Measurements from ENCODE around the gene PIK3CB.
"Not testable (repeated sequence)": the region's sequence is repeated elsewhere in the genome, so short reads cannot be mapped to it uniquely, and the experiment has no call there.

The PIK3CB gene

DNA sequence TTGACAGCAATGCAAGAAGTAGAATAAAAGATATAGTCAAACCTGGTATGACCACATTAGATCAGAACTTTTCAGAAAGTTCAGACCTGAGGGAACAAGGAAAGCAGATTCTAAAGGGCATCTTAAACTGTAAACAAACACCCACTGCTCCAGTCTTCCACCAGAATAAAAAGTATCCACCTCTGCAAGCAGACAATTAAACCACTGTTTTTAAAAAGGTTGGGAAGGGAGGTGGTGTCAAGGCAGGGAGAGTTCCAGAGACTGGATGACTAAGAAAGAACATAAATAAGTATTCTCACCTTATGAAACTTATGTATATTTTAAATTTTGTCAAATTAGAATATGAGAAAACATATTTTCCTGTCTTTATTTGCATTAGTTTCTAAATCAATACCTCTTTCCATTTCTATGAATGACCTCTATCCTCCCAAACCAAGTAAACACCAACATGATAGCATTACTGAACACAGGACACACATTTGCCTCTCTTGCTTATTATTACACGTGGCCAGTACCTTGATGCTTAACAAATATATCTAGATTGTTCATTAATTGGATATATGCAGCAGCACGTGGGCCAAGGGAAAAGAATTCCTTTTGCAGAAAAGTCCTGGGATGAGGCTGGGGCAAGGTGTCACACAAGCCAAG, 31.6 kb downstream of the PIK3CB start:
- DNase-seq (ENCODE audit: low read depth) = no peak

DNA sequence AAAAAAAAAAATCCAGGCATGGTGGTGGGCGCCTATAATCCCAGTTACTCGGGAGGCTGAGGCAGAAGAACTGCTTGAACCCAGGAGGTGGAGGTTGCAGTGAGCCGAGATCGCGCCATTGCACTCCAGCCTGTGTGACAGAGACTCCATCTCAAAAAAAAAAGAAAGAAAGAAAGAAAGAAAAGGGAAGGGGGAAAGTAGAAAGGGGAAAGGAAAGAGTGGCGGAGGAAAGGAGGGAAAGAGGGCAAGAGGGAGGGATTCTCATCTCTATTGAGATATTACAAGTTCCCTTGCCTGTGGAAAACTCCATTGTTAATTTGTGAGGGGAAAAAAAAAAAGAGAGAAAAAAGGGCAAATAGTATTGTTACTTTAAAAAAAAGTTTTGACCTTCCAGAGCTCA, 32.5 kb downstream of the PIK3CB start:
- not testable (repeated sequence) for DNase-seq (ENCODE audit: low read depth)

DNA sequence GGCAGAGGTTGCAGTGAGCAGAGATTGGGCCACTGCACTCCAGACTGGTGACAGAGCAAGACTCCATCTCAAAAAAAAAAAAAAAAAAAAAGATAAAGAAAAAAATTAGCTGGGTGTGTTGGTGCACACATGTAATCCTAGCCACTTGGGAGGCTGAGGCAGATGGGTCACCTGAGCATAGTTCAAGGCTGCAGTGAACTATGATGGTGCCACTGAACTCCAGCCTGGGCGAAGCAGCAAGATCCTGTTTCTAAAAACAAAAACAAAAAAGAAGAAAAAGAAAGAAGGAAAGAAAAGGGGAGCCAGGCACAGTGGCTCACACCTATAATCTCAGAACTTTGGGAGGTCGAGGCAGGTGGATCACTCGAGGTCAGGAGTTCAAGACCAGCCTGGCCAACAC, 32.9 kb downstream of the PIK3CB start:
- no peak for DNase-seq (ENCODE audit: low read depth)

DNA sequence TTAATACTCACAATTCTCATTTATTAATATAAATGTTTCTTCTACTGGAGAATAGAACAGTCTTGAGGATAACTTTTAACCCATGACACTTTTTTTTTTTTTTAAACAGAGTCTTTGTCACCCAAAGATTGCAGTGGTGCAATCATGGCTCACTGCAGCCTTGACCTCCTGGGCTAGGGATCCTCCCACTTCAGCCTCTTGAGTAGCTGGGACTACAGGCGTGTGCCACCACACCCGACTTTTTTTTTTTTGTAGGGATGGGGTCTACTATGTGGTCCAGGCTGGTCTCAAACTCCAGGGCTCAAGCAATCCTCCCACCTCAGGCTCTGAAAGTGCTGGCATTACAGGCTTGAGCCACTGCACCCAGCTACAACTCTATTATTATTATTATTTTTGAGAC, 34.5 kb downstream of the PIK3CB start:
- DNase-seq (ENCODE audit: low read depth) = no peak

DNA sequence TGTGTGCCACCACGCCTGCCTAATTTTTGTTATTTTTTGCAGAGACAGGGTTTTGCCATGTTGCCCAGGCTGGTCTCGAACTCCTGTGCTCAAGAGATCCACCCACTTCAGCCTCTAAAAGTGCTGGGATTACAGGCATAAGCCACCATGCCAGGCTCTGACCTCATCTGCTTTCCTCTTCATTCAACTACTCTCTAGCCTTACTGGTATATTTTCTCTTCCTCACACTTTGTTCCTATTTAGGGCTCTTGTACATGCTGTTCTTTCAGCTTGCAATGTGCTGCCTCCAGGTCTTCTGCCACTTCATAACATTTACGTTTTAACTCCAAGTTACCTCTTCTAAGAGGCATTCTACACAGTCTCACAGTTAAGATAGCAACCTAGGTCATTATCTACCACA, 34.9 kb downstream of the PIK3CB start:
- DNase-seq (ENCODE audit: low read depth) = no peak

DNA sequence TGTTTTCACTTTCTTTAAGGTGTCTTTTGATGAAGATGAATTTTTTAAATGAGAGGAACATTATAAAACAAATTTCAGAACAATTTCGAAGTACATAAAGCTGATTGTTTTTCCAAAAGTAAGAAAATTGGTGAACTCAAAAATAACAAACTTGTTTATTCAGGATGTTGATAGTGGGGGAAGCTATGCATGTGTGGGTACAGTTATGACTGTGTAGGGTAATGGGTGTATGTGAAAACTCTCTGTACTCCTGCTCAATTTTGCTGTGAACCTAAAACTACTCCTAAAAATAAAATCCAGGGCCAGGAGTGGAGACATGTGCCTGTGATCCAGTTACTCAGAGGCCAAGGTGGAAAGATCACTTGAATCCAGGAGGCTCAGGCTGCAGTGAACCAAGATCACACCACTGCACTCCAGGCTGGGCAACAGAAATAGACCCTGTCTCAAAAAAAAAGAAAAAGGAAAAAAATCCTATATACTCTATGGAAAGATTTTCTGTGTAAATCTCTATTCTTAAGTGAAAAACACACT, 37.2 kb downstream of the PIK3CB start:
- no peak for DNase-seq (ENCODE audit: low read depth)

DNA sequence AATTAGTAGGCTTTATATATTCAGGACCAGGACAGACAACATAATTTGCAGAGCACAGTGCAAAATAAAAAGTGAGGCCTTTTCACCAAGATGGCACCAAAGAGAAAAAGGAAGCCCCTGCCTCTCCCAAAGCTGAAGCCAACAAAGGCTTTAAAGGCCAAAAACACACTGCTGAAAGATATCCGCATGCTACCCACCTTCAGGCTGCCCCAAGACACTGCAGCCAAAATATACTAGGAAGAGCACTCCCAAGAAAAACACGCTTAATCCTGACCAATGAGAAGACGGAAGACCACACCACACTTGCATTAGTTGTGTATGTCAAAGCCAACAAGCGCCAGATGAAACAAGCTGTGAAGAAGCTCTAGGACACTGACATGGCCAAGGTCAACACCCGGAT, 38.0 kb downstream of the PIK3CB start:
- no peak for DNase-seq (ENCODE audit: low read depth)

DNA sequence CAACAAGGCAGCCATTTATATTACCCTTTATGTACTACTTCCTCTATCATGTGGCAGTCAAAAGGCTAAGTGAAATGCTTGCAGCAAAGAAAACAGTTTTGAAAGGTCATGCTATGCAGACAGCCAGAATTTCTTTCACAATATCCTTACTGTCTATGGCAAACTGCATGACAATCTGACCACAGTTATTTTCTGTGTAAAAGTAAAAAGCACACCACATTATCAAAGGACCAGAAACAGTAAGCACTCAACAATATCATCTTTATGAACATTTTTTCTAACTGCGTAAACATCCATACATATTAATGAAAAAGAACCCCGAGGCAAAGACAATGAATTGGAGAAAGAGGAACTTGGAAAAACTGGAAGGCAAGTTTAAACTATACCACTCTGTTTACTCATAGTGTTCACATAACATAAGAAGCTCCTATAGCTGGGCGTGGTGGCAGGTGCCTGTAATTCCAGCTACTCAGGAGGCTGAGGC, 47.9 kb downstream of the PIK3CB start:
- DNase-seq (ENCODE audit: low read depth) = no peak

DNA sequence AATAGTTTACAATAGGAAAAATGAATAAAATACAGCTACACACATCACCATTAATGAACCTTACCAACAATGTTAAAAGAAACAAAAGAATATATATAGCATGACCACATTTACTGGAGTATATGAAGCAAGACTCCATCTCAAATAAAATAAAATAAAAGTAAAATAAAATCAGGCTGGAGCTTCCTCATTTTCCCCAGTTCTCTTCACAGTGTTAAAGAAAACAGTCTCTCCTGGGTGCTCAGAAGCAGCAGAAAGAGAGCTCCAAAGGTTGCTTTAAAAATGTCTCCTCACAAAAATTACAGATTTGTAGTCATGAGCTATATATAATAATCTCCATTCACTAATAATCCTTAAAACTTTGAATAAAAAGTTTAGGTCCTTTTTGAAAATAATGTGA, 48.8 kb downstream of the PIK3CB start:
- no peak for DNase-seq (ENCODE audit: low read depth)

DNA sequence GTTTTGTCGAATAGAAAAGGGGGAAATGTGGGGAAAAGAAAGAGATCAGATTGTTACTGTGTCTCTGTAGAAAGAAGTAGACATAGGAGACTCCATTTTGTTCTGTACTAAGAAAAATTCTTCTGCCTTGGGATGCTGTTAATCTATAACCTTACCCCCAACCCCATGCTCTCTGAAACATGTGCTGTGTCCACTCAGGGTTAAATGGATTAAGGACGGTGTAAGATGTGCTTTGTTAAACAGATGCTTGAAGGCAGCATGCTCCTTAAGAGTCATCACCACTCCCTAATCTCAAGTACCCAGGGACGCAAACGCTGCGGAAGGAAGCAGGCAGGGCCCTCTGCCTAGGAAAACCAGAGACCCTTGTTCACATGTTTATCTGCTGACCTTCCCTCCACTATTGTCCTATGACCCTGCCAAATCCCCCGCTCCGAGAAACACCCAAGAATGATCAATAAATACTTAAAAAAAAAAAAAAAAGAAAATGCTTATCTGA, 49.3 kb downstream of the PIK3CB start:
- DNase-seq (ENCODE audit: low read depth) = not testable (repeated sequence)

DNA sequence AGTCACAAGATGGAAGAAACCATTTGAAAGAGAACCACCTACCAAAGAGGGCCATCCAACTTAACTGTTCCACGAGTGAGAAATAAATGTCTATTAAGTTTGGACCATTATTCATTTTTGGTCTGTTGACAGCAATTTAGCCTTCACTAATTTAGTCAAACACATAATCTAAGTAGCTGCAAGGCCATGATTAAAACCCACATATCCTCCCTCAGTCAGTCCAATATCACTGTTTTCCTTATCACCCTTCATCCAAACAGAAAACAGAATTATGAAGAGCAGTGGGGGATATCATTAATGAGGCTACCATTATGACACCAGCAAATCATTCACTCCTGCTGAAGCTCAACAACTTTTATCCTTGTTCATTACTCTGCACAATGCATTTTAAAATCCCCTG, 52.0 kb downstream of the PIK3CB start:
- no peak for DNase-seq (ENCODE audit: low read depth)

DNA sequence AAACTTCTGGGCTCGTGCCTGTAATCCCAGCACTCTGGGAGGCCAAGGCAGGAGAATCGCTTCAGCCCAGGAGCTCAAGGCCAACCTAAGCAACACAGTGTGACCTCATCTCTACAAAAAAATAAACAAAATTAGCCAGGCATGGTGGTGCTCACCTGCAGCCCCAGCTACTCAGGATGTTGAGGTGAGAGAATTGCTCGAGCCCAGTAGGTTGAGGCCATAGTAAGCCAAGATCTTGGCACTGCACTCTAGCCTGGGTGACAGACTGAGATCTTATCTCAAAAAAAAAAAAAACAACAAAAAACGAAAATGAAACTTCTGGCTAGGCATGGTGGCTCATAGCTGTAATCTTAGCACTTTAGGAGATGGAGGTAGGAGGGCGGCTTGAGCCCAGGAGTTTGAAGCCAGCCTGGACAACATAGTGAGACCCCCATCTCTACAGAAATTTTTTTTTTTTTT, 53.7 kb downstream of the PIK3CB start:
- DNase-seq (ENCODE audit: low read depth) = peak; percentile 57

DNA sequence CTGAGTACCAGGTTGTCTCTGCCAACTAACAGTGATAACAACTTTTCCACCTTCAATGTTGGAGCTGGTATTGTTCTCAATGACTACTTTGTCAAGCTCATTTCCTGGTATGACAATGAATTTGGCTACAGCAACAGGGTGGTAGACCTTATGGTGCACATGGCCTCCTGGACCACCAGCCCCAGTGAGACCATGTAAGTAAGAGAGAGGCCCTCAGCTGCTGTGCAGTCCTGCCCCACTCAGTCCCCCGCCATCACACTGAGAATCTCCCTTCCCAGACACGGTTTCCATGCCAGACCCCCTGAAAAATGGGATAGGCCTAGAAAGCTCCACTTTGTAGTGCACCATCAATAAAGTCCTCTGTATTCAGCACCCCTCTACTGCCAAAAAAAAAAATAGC, 56.1 kb downstream of the PIK3CB start:
- no peak for DNase-seq (ENCODE audit: low read depth)

DNA sequence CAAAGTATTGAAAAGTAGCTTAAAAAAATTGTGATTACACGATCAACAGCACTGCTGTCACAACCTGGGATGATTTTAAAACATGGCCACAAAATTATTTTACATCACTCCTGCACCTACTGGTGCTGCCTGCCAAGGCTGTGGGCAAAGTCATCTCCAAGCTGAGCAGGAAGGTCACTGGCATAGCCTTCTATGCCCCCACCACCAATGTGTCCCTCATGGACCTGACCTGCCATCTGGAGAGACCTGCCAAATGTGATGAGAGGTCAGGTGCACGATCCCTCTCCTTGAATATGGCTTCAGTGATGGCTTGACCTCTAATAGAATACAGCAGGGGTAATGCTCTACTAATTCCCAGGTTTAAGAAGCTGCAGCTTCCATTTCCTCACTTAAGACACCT, 57.8 kb downstream of the PIK3CB start:
- no peak for DNase-seq (ENCODE audit: low read depth)

DNA sequence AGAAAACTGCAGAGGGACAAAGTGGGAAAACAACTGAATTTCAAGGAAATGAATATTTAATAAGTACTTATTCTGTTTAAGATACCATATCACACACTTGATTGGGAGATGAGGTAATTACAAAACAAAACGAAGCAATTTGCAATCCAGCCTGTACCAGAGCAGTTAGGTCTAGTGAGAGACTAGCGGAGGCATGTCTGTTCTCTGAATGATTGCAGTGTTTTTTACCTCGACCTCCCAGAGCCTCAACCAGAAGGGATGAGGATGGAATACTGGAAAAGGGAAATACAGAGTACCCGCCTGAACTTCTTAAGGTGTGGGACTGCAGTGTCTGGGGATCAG, 59.5 kb downstream of the PIK3CB start:
- DNase-seq (ENCODE audit: low read depth) = no peak

DNA sequence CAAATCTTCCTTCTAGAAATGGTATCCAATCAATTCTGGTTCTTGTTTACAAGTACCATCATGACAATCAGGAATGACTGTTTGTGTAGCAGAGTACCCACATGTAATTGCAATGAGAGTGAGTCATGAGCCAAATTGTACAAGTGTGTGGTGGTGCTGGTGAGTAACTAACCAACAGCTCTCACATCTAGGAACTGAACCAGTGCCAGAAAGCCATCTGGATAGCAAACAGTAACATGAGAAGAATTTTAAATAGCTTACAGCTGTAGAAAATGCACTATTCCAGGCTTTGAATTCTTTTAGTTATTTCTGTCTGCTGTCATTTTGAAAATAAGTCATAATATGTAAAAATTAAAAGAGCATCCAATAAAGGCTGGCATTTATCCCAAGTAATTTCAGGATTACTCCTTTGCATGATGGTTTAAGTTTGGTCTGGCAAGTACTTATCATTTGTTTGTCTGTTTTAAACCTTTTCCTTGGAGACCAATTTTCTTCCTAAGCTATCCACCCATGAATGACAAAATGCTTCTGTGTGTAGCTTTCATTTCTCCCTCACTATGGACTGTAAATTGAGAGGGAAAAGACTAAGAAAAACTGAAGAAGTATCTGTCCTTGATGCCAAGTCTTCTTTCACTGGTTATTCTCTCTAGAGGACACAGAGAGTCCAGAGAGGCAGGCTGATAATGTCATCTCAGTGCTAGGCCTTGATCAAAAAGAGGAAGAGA, 60.0 kb downstream of the PIK3CB start:
- no peak for DNase-seq (ENCODE audit: low read depth)

DNA sequence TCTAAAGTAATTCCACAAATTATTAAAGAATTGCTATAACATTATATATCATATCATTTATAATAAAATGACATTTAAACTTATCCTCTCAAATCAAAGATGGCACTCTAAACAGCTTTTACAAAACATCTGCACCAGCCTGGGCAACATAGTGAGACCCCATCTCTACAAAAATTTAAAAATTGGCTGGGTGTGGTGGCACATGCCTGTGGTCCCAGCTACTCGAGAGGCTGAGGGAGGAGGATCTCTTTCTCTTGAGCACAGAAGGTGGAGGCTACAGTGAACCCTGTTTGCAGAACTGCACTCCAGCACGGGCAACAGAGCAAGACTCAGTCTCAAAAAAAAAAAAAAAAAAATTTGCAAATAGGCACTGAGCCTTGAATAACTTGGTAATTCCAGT, 63.1 kb downstream of the PIK3CB start:
- no peak for DNase-seq (ENCODE audit: low read depth)

DNA sequence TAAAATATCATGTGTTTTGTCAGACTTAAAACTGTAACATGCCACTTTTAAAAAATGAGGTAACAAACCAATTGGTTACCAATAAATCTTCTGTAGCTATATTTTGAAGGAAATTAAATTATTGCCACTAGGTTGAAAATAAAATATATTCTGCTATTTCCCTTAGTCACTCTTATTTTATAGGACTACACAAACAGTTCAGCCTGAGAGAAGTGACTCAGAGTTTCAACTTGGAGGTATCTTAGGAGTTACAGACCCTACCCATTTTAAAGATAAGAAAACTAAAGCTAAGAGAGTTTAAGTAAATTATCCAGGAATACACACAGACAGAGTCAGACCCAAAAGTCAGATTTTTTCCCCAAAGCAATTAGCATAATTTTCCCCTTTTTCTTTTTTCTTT, 65.1 kb downstream of the PIK3CB start:
- no peak for DNase-seq (ENCODE audit: low read depth)

DNA sequence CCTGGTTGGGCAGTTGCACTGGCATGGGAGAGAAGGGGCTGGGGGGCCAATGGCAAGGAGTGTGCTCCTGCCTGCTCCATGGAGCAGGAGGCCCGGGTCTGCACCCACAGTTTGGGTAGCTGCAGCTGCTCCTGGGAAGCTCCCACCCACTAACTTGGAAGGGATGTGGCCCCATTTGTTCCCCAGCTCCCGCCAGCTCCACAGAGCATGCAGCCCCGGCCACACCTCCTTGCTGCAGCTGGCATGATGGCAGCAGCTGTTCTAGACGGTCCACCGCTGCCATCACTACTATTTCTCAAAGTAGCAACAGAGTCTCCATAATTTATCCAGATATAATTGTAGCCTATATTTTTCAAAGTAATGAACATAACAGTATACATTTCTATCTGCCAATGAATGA, 65.8 kb downstream of the PIK3CB start:
- DNase-seq (ENCODE audit: low read depth) = no peak

DNA sequence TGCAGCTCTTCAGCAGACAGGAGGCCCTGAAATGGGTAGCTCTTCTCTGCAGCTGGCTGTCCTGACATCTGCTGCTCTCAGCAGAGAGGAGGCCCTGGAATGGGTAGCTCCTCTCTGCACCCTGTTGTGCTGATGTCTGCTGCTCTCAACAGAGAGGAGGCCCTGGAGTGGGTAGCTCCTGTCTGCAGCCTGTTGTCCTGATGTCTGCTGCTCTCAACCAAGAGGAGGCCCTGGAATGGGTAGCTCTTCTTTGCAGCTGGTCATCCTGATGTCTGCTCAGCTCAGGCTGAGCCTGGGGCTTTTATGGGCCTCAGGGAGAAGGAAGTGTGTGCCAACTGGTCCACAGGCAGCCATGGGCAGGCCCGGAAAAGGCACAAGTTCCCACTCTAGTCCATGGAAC, 66.6 kb downstream of the PIK3CB start:
- DNase-seq (ENCODE audit: low read depth) = no peak

DNA sequence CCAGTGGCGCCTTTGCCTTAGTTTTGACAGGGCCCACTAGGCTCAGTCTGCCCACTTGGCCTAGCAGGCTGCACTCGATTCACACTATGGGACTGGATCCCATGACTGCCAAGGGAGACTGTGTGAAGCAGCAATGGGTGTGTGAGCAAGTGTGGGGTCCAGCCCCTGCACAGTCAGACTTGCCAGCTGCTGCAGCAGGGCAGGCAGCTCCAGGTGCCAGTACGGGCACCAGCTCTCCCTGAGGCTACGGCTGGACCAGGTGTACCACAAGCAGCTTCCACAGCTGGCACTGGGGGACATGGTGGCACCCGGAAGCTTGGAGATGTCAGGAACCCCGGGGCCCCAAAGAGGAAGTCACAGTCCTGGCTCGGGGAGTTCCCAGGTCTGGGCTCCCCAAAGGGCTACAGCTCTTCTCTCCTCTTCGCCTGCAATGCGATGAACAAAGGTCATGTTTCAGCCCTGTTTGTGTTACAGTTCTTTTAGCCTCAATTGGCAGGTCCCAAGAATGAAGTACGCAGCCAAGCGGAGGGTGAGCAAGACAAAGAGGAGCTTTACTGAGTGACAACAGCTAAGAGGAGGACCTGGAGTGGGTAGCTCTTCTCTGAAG, 67.1 kb downstream of the PIK3CB start:
- no peak for DNase-seq (ENCODE audit: low read depth)

DNA sequence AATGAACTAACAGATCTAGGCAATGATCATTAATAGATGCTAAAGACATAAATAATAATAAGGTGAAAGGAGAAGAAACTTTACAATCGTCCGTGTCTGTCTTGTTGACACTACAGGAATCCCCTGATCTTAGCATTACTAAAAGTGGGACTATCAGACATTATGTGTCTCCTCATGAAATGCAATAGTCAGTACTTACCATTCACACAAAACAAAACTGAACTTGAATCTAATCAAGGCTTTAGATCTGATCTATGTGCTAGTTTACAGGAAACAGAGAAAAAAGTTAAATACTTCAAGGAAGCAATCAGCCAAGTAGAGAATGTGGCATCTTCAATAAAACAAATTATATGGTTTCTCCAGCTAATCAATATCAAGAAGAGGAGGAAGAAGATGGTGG, 73.7 kb downstream of the PIK3CB start:
- no peak for DNase-seq (ENCODE audit: low read depth)

DNA sequence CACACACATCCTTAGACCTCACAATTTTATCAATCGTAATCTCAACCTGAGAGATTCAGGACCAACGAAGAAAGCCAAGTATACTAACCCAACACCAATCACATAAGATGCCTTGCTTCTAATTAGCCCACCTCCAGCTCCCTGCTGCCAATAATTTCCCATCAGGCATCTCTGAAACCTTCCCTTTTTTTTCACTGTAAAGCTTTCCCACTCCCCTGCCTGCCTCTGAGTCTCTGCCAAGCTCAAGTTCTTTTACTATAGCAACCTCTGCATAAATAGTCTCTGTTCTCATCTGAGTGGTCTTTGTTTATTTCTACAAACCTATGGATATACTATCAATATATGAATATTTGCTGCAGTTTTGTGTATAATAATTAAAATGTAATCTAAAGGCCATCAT, 86.5 kb downstream of the PIK3CB start:
- DNase-seq (ENCODE audit: low read depth) = no peak
